ENCODE data around the gene NDRG3.
A peak's percentile ranks its signal among the peaks of the same experiment; 100 is the strongest.

NDRG3 gene

GRCh38 chr20:36754656-36755222 is 8.8 kb upstream of the NDRG3 start:
- Histone ChIP-seq H3K27me3 (ENCODE audit: insufficient read depth, low read length) (no peaks in the 10 kb centered on the region), H3K4me2 (ENCODE audit: low read length) (no peak overlapping the region), H3K9ac (ENCODE audit: low read length) (no peak overlapping the region), H2AFZ (ENCODE audit: low read length) (no peak overlapping the region), H3K4me3 (ENCODE audit: low read depth, low read length, poor library complexity, severe bottlenecking) (no peak overlapping the region), H3K36me3 (ENCODE audit: insufficient read depth, low read length) (peaks cover 68% of the 10 kb centered on the region), H3F3A (ENCODE audit: insufficient read depth, low read length) (no peaks in the 10 kb centered on the region), H3K9me2 (ENCODE audit: low read depth, low read length) (no peaks in the 10 kb centered on the region), H3K9me3 (ENCODE audit: low read length) (no peaks in the 10 kb centered on the region), H4K20me1 (ENCODE audit: insufficient read depth, low read length) (no peaks in the 10 kb centered on the region), H3K4me1 (ENCODE audit: insufficient read depth, low read length, severe bottlenecking) (peaks cover 11% of the 10 kb centered on the region), H3K27ac (ENCODE audit: low read depth, low read length, poor library complexity, severe bottlenecking) (no peak overlapping the region), H3K79me2 (ENCODE audit: insufficient read depth, low read length) (no peaks in the 10 kb centered on the region)
- no peak for TF ChIP-seq EZH2 (IDR thresholded peaks at IDR 0.05; ENCODE audit: borderline replicate concordance, low read length)
- TF ChIP-seq, protein P1, sequence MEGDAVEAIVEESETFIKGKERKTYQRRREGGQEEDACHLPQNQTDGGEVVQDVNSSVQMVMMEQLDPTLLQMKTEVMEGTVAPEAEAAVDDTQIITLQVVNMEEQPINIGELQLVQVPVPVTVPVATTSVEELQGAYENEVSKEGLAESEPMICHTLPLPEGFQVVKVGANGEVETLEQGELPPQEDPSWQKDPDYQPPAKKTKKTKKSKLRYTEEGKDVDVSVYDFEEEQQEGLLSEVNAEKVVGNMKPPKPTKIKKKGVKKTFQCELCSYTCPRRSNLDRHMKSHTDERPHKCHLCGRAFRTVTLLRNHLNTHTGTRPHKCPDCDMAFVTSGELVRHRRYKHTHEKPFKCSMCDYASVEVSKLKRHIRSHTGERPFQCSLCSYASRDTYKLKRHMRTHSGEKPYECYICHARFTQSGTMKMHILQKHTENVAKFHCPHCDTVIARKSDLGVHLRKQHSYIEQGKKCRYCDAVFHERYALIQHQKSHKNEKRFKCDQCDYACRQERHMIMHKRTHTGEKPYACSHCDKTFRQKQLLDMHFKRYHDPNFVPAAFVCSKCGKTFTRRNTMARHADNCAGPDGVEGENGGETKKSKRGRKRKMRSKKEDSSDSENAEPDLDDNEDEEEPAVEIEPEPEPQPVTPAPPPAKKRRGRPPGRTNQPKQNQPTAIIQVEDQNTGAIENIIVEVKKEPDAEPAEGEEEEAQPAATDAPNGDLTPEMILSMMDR (IDR thresholded peaks at IDR 0.05; ENCODE audit: low read length): peak; percentile 68

DNA sequence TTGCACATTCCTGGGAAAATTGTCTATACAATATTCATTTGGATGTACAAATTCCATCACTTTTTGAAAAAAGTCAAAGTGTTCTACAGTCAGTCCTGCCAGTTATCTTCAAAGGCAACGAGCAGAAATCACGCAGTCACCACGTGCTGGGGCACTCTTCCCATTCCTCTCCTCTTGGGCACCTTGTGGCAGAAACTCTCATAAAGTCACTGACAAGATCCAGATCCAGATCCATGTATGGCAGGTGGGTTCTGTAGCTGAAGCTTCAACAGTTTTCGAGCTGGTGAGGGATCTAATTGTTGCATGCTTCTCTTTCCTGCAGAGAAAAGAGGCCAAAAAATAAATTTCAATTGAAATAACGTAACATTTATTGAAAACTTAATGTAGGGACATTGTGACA is 6.7 kb upstream of the NDRG3 start:
- Histone ChIP-seq H2AFZ (ENCODE audit: low read length) (no peak overlapping the region), H3K36me3 (ENCODE audit: insufficient read depth, low read length) (peaks cover 62% of the 10 kb centered on the region), H3K9ac (ENCODE audit: low read length) (no peak overlapping the region), H3F3A (ENCODE audit: insufficient read depth, low read length) (no peaks in the 10 kb centered on the region), H3K9me2 (ENCODE audit: low read depth, low read length) (no peaks in the 10 kb centered on the region), H3K27ac (ENCODE audit: low read depth, low read length, poor library complexity, severe bottlenecking) (no peak overlapping the region), H3K4me3 (ENCODE audit: low read depth, low read length, poor library complexity, severe bottlenecking) (no peak overlapping the region), H3K27me3 (ENCODE audit: insufficient read depth, low read length) (no peaks in the 10 kb centered on the region), H3K4me1 (ENCODE audit: insufficient read depth, low read length, severe bottlenecking) (peaks cover 3% of the 10 kb centered on the region), H3K79me2 (ENCODE audit: insufficient read depth, low read length) (no peaks in the 10 kb centered on the region), H3K4me2 (ENCODE audit: low read length) (no peak overlapping the region), H3K9me3 (ENCODE audit: low read length) (no peaks in the 10 kb centered on the region), H4K20me1 (ENCODE audit: insufficient read depth, low read length) (no peaks in the 10 kb centered on the region)
- TF ChIP-seq, protein P1 (IDR thresholded peaks at IDR 0.05; ENCODE audit: low read length): no peak
- no peak for TF ChIP-seq EZH2 (IDR thresholded peaks at IDR 0.05; ENCODE audit: borderline replicate concordance, low read length)

GRCh38 chr20:36745234-36745926 is 510 bp downstream of the NDRG3 start:
- TF ChIP-seq, protein P1 (IDR thresholded peaks at IDR 0.05; ENCODE audit: low read length): peak; percentile 19; the same call in 1 of the 2 replicates
- TF ChIP-seq EZH2 (IDR thresholded peaks at IDR 0.05; ENCODE audit: borderline replicate concordance, low read length): no peak
- Histone ChIP-seq H3K4me1 (ENCODE audit: insufficient read depth, low read length, severe bottlenecking) (peaks cover 18% of the 10 kb centered on the region), H2AFZ (ENCODE audit: low read length) (peak overlapping the region; percentile 39; the same call in 1 of the 2 replicates), H3K36me3 (ENCODE audit: insufficient read depth, low read length) (no peaks in the 10 kb centered on the region), H3F3A (ENCODE audit: insufficient read depth, low read length) (no peaks in the 10 kb centered on the region), H3K4me2 (ENCODE audit: low read length) (peak overlapping the region; percentile 97), H3K4me3 (ENCODE audit: low read depth, low read length, poor library complexity, severe bottlenecking) (peak overlapping the region; percentile 85), H3K9ac (ENCODE audit: low read length) (peak overlapping the region; percentile 69), H3K27me3 (ENCODE audit: insufficient read depth, low read length) (no peaks in the 10 kb centered on the region), H3K9me2 (ENCODE audit: low read depth, low read length) (no peaks in the 10 kb centered on the region), H4K20me1 (ENCODE audit: insufficient read depth, low read length) (no peaks in the 10 kb centered on the region), H3K27ac (ENCODE audit: low read depth, low read length, poor library complexity, severe bottlenecking) (no peak overlapping the region), H3K9me3 (ENCODE audit: low read length) (no peaks in the 10 kb centered on the region), H3K79me2 (ENCODE audit: insufficient read depth, low read length) (no peaks in the 10 kb centered on the region)

Measured in OCI-LY1 (cell line).